Measurements from ENCODE around the gene NARS2.
"Not testable (repeated sequence)": the region's sequence is repeated elsewhere in the genome, so short reads cannot be mapped to it uniquely, and the experiment has no call there.

The NARS2 gene

GRCh38 chr11:78542007-78542406 lies 32.7 kb downstream of the NARS2 start:
- no peak for DNase-seq (ENCODE audit: low read depth, low spot score)

DNA sequence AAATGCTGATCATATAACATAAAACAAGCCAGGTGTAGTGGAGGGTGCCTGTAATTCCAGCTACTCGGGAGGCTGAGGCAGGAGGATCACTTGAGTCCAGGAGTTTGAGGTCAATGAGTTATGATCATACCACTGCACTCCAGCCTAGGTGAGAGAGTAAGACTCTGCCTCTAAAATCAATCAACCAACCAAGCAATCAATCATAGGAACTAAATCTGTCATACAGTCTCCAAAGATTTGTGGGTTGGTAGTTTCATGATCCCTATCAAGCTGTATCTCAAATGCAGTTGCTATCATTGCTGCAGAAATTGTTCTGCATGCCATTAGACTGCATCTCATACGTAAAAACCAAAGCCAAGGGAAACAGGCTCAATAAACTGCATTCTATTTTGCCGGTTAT lies 33.1 kb downstream of the NARS2 start:
- DNase-seq (ENCODE audit: low read depth, low spot score), result no peak

DNA sequence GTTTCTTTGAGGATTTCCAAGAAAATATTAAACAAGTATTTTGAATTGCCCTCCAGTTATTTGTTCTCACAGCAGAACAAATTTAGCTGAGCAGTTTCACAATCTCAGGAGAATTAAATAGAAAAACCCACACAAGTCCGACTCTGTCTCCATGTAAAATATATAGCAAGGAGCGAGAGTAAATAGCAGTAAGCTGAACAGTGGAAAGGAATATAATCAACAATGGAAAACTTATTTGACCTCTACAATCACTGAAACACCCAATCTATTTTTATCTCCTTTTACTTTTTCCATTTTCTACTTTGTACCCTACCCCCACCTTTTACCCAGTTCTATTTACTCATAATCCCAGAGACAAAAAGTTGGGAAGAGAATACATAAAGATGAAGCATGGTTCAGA lies 34.4 kb downstream of the NARS2 start:
- no peak for DNase-seq (ENCODE audit: low read depth, low spot score)

DNA sequence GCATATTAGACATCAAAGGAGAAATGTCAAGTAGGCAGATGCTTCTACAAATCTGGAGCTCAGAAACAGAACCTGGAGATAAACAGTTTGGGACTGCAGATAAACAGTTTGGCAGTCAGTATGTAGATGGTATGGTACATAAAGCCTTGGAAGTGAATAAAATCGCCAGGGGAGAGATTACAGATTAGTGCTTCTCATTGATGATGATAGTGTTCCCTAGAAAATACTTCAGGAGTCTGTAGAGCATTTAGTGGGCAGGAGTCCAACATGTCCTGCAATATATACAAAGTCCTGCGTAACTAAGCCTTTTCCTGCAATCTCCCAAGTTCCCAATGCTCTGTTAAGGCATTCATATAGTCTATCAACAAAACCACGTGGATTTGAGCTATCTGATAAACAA lies 35.2 kb downstream of the NARS2 start:
- no peak for DNase-seq (ENCODE audit: low read depth, low spot score)

- DNase-seq (ENCODE audit: low read depth, low spot score), result no peak
These were observed 37.7 kb downstream of the NARS2 start for GRCh38 chr11:78536933-78537332.

GRCh38 chr11:78535920-78536319 lies 38.7 kb downstream of the NARS2 start:
- DNase-seq (ENCODE audit: low read depth, low spot score), result no peak

DNA sequence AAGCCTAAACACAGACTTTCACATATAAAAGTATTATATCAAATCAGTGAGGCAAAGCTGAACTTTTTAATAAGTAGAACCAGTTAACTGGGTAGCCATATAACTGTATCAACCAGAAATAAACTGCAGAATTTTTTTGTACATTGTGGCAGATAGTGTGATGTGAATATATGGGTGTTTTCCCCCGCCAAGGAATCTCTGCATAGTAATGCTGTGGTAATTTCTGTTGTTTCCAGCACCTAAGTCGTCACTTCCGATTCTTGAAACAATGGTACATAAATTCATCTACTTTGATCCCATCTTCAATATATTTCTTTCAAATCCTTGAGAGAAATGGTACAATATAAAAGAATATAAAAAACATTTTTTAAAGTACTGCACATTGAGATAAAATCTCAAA lies 39.6 kb downstream of the NARS2 start:
- DNase-seq (ENCODE audit: low read depth, low spot score), result no peak

DNA sequence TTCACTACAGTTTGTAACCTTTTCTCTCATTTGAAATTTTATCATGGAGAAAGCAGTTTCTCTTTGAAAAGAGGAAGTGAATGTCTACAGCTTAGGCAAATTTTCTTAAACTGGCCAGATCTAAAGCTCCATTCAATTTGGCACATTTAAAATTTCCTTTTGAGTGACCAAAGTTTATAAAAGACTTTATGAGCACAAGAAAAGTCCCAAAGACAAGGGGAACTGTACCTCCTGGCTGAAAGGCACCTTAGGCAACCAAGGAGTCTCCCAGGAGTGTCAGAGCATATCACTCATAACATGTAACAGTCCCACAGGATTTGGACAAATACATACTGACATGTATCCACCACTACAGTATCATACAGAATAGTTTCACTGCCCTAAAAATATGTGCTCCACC lies 41.3 kb downstream of the NARS2 start:
- no peak for DNase-seq (ENCODE audit: low read depth, low spot score)

- no peak for DNase-seq (ENCODE audit: low read depth, low spot score)
These were observed 41.7 kb downstream of the NARS2 start for GRCh38 chr11:78532991-78533390.

- no peak for DNase-seq (ENCODE audit: low read depth, low spot score)
These were observed 48.0 kb downstream of the NARS2 start for GRCh38 chr11:78526497-78527146.

GRCh38 chr11:78525720-78526119 lies 48.9 kb downstream of the NARS2 start:
- DNase-seq (ENCODE audit: low read depth, low spot score), result no peak

GRCh38 chr11:78520230-78520629 lies 54.4 kb downstream of the NARS2 start:
- no peak for DNase-seq (ENCODE audit: low read depth, low spot score)

GRCh38 chr11:78516281-78516680 lies 58.4 kb downstream of the NARS2 start:
- DNase-seq (ENCODE audit: low read depth, low spot score), result no peak

- no peak for DNase-seq (ENCODE audit: low read depth, low spot score)
These were observed 59.7 kb downstream of the NARS2 start for GRCh38 chr11:78514922-78515502.

DNA sequence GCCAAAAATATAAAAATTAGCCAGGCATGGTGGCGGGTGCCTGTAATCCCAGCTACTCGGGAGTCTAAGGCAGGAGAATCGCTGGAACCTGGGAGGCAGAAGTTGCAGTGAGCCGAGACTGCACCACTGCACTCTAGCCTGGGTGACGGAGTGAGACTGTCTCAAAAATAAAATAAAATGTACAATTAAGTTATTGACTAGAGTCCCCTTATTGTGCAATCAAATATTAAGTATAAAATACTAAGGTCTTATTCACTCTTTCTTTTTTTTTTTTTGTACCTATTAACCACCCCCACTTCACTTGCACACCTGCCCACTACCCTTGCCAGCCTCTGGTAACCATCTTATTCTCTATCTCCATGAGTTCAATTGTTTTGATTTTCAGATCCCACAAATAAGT lies 61.6 kb downstream of the NARS2 start:
- not testable (repeated sequence) for DNase-seq (ENCODE audit: low read depth, low spot score)

GRCh38 chr11:78510597-78510996 lies 64.1 kb downstream of the NARS2 start:
- no peak for DNase-seq (ENCODE audit: low read depth, low spot score)

DNA sequence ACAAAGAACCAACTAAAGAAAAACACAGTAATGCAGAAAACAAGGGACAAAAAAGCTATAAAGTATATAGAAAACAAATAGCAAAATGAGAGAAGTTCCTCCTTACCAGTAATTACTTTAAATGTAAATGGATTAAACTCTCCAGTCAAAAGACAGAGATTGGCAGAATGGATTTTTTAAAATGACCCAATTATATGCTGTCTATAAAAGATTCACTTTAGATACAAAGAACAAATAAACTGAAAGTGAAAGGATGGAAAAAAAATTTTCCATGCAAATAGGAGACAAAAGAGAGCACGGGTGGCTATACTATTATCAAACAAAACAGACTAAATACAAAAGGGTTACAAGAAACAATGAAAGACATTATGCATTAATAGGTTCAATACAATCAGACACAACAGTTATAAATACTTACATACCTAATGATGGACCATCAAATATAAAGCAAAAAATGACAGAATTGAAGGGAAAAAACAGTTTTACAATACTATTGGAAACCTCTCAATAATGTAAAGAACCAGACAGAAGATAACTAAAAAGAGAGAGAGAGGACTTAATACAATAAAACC lies 64.6 kb downstream of the NARS2 start:
- DNase-seq (ENCODE audit: low read depth, low spot score), result no peak

DNA sequence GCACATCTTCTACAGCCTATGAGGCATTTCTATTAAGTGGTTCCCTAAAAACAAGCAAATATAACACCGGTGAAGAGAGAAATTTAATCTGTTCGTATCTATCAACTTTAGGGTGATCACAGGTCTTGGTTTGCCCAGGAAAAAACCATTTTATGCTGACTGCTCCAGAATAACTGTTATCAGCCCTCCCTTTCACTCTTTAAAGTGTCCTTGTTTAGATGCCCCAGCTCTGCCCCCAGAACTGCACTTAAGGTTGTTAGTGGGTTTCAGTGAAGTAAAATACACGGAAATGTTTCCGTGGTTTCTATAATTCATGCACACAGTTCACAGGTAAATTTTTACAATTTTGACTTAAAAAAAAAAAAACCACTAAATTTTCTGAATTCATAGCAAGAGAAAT lies 70.0 kb downstream of the NARS2 start:
- no peak for DNase-seq (ENCODE audit: low read depth, low spot score)

GRCh38 chr11:78504181-78504580 lies 70.5 kb downstream of the NARS2 start:
- DNase-seq (ENCODE audit: low read depth, low spot score), result no peak

DNA sequence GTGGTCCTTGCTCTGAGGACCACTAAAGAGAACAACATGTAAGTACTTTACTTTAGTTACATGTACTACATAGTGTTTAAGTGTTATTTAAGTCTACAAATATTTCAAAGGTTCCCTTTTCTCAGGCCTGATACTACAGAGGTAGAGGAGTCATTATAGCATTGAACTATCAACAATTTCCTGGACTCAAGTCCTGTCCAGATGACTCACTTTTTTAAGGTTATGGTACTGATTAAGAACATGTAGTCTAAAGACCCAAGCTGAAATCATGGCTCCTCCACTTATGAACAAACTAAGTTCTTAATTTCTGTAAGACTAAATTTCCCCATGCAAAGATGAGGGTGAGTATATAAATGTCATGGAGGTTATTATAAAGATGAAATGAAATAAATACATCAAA lies 74.7 kb downstream of the NARS2 start:
- DNase-seq (ENCODE audit: low read depth, low spot score), result no peak

DNA sequence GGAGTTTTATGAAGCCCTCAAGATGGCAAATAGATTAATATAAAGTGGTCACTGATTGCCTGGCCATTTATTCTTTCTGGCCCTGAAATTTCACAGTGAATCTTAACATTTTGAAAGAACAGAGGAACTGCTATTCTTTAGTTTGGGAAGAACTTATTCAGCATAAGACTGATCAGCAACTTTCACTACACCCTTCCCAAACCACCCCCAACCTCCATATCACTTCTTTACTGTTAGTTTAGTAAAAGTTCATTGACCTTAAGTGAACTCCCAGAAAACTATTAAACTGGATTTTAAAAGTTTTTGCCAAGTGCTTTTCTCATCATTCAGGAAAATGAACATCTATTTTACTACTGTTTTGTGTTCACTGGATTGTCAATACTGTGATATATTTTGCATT lies 77.4 kb downstream of the NARS2 start:
- no peak for DNase-seq (ENCODE audit: low read depth, low spot score)

GRCh38 chr11:78493413-78493975 lies 81.2 kb downstream of the NARS2 start:
- DNase-seq (ENCODE audit: low read depth, low spot score), result no peak

GRCh38 chr11:78492973-78493372 lies 81.7 kb downstream of the NARS2 start:
- DNase-seq (ENCODE audit: low read depth, low spot score), result no peak

Data from brain pericyte (primary cell).